Upper lobe of right lung (tissue), 1 donor: Measurements from ENCODE around the gene GTPBP3. TPM values are rescaled to one million over a fixed set of nuclear protein-coding genes. Genes with fewer than 3 reads are reported as not detected.
A peak's percentile ranks its signal among the peaks of the same experiment; 100 is the strongest.

Experiments
- ATAC-seq: fragments of 200-7000 bp; cut with Tn5 transposase; one replicate; pipeline ENCODE4 v1.9.1; 2020; ENCODE audit warnings: mild to moderate bottlenecking, moderate library complexity
- DNase-seq: peaks from one replicate; pipeline ENCODE4 v3.0.0-alpha.2; 2020
- H3K27ac ChIP-seq: fragments of 200-600 bp; one replicate; pipeline ENCODE4 v1.8.0; 2022
- H3K27me3 ChIP-seq: fragments of 200-600 bp; one replicate; pipeline ENCODE4 v1.8.0; 2022; ENCODE audit warnings: mild to moderate bottlenecking
- H3K36me3 ChIP-seq: fragments of 200-600 bp; one replicate; pipeline ENCODE4 v1.8.0; 2022
- H3K4me1 ChIP-seq: fragments of 200-600 bp; one replicate; pipeline ENCODE4 v1.8.0; 2022
- H3K4me3 ChIP-seq: fragments of 200-600 bp; one replicate; pipeline ENCODE4 v1.8.0; 2022; ENCODE audit warnings: mild to moderate bottlenecking
- H3K9me3 ChIP-seq: fragments of 200-600 bp; one replicate; pipeline ENCODE4 v1.8.0; 2022
- CTCF ChIP-seq: fragments of 200-600 bp; IDR thresholded peaks from one replicate; pipeline ENCODE4 v1.8.0; 2022; ENCODE audit warnings: antibody characterized with exemption
- intact Hi-C: fragments of 100-400 bp; cut with DNase I; formaldehyde crosslinking; loops from one replicate; pipeline ENCODE4 v1.11.0; 2022
- total RNA-seq: library from RNA; stranded (reverse); fragmentation: NEBNext Ultra II Directional; extraction: Animal tissue kit (Norgen Biotek cat#: 25700); gene quantifications from one replicate; pipeline ENCODE4 v1.2.1, GENCODE V29; 2021
- donor health status: DM: no; HTN: yes; CAD: no; lungs with severe emphysema.

GTPBP3 gene
- total RNA-seq, 1 donor from 2014 or later = 17.7 TPM

- no peak overlapping the region for H3K27ac ChIP-seq
- H3K36me3 ChIP-seq = no peaks in the 10 kb centered on the region
- no peak overlapping the region for H3K4me3 ChIP-seq
- peaks cover 12% of the 10 kb centered on the region for H3K4me1 ChIP-seq
- peak; percentile 87 for DNase-seq
- no peaks in the 10 kb centered on the region for H3K9me3 ChIP-seq
- peak; percentile 95 for ATAC-seq
- peak; percentile 98 for TF ChIP-seq CTCF
- intact Hi-C loops = loop anchor here (5.0 kb wide), 1 partner anchor 41 kb away; no protein-coding TSS in a partner anchor
- no peaks in the 10 kb centered on the region for H3K27me3 ChIP-seq
Observed at GRCh38 chr19:17346109-17346671, 8.8 kb downstream of the GTPBP3 start.

GRCh38 chr19:17347361-17347760 is 10.0 kb downstream of the GTPBP3 start:
- Histone ChIP-seq H3K27ac (no peak overlapping the region), H3K36me3 (no peaks in the 10 kb centered on the region), H3K4me1 (peaks cover 12% of the 10 kb centered on the region), H3K27me3 (no peaks in the 10 kb centered on the region), H3K9me3 (no peaks in the 10 kb centered on the region), H3K4me3 (no peak overlapping the region)
- intact Hi-C loops = loop anchor here (5.0 kb wide), 1 partner anchor 40 kb away; no protein-coding TSS in a partner anchor
- TF ChIP-seq CTCF = no peak
- ATAC-seq (no peak), DNase-seq (no peak)

- Histone ChIP-seq H3K4me3 (no peak overlapping the region), H3K36me3 (no peaks in the 10 kb centered on the region), H3K27me3 (no peaks in the 10 kb centered on the region), H3K9me3 (no peaks in the 10 kb centered on the region), H3K4me1 (peaks cover 12% of the 10 kb centered on the region), H3K27ac (peak overlapping the region; percentile 7)
- ATAC-seq (no peak), DNase-seq (no peak)
- no peak for TF ChIP-seq CTCF
- intact Hi-C loops = loop anchor here (5.0 kb wide), 1 partner anchor 39 kb away; no protein-coding TSS in a partner anchor
Observed at GRCh38 chr19:17347877-17348276, 10.5 kb downstream of the GTPBP3 start.

GRCh38 chr19:17348700-17349099 is 11.3 kb downstream of the GTPBP3 start:
- no peak for TF ChIP-seq CTCF
- peak overlapping the region; percentile 7 for H3K27ac ChIP-seq
- peak; percentile 53 for ATAC-seq
- H3K4me3 ChIP-seq = no peak overlapping the region
- intact Hi-C loops = loop anchor here (5.0 kb wide), 1 partner anchor 39 kb away; no protein-coding TSS in a partner anchor
- no peak for DNase-seq
- no peaks in the 10 kb centered on the region for H3K27me3 ChIP-seq
- H3K36me3 ChIP-seq = no peaks in the 10 kb centered on the region
- peaks cover 16% of the 10 kb centered on the region for H3K4me1 ChIP-seq
- H3K9me3 ChIP-seq = no peaks in the 10 kb centered on the region

GRCh38 chr19:17351815-17352435 is 14.6 kb downstream of the GTPBP3 start:
- no peak for DNase-seq
- intact Hi-C loops = no loop called here
- TF ChIP-seq CTCF = no peak
- H3K4me3 ChIP-seq = no peak overlapping the region
- H3K27me3 ChIP-seq = no peaks in the 10 kb centered on the region
- no peak overlapping the region for H3K27ac ChIP-seq
- no peaks in the 10 kb centered on the region for H3K36me3 ChIP-seq
- H3K9me3 ChIP-seq = no peaks in the 10 kb centered on the region
- ATAC-seq = no peak
- H3K4me1 ChIP-seq = peaks cover 10% of the 10 kb centered on the region
